Right atrium auricular region (tissue), 2 donors: ENCODE measurements around the gene CAPZA1. TPM values are rescaled to one million over a fixed set of nuclear protein-coding genes. Genes with fewer than 3 reads are reported as not detected.

Experiments
- DNase-seq: peaks from one replicate; pipeline ENCODE4 v3.0.0-alpha.2; 2019; ENCODE audit warnings: low spot score
- H3K27ac ChIP-seq, 2 donors: fragments of 200-600 bp; sonication (generic); 1 replicate in 1 of 2; 2 replicates in 1 of 2; pipeline ENCODE4 v1.5.1; 2016 to 2019
- H3K27me3 ChIP-seq, 2 donors: fragments of 200-600 bp; sonication (generic); one replicate each; pipeline versions ENCODE4 v1.5.1 to v1.6.0; 2017 to 2019
- H3K36me3 ChIP-seq: fragments of 200-600 bp; sonication (generic); one replicate; pipeline ENCODE4 v1.5.1; 2016
- H3K4me1 ChIP-seq, 2 donors: fragments of 200-600 bp; sonication (generic); one replicate each; pipeline versions ENCODE4 v1.5.1 to v1.6.0; 2017 to 2019
- H3K4me3 ChIP-seq, 2 donors: fragments of 200-600 bp; sonication (generic); 1 replicate in 1 of 2; 2 replicates in 1 of 2; pipeline ENCODE4 v1.5.1; 2017 to 2019; ENCODE audit warnings: mild to moderate bottlenecking in 1 of 2, moderate library complexity in 1 of 2
- H3K9me3 ChIP-seq, 2 donors: fragments of 200-600 bp; sonication (generic); one replicate each; pipeline ENCODE4 v1.5.1; 2019
- CTCF ChIP-seq, 2 donors: fragments of 200-600 bp; sonication (generic); IDR thresholded peaks; one replicate each; pipeline ENCODE4 v1.5.1; 2019; ENCODE audit warnings: antibody characterized with exemption in 2 of 2
- total RNA-seq, 2 donors: library from RNA; depleted of rRNA; stranded (reverse); fragments of >200 nt; gene quantifications; one replicate each; pipeline ENCODE4 v1.1.0, GENCODE V29; 2016

CAPZA1 gene
- total RNA-seq, 2 donors from 2014 or later: 29.0 to 46.0 TPM

DNA sequence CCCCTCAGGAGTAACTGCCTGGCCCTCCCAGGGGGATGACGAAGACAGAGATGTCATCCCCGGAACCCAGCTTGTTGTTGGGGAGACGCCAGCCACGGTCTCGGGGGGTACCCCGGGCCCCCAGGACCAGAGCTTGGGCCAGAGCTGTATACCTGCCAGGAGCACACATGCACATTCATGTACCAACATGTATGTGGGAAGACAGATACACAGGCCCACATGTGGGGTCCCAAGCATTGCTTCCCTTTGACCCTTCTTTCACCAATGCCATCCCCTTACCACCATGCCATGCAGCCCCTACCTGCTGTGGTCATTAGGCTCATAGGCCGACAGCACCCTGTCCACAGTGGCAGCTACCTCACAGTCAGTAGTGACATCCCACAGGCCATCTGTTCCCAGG lies 90.5 kb downstream of the CAPZA1 start:
- Histone ChIP-seq H3K36me3 (no peaks in the 10 kb centered on the region), H3K9me3 (no peaks in the 10 kb centered on the region), H3K4me3 (no peak overlapping the region), H3K27me3 (no peaks in the 10 kb centered on the region), H3K4me1 (peaks cover 0 to 32% of the 10 kb centered on the region in 2 donors), H3K27ac (no peak overlapping the region)
- DNase-seq: no peak
- TF ChIP-seq CTCF (IDR thresholded peaks at IDR 0.05): no peak

DNA sequence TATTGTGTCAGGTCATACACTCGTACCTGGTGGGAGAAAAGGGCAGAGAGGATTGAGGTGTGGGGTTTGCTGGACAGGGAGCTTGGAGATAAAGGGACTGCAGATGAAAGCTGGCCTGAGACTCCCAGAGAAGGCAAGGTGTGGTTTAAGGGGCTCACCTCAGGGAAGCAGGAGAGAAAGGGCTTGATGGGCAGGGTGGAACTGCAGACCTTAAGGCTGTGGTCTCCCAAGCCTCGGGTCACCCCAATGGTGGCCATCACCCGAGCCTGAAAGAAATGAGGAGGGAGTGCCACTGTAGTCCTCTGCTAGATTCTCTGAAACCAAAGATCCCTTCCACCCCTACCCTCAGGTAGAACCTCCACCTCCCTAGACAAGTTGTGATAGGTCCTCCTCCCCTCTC lies 91.0 kb downstream of the CAPZA1 start:
- no peak for TF ChIP-seq CTCF (IDR thresholded peaks at IDR 0.05)
- Histone ChIP-seq H3K4me3 (no peak overlapping the region), H3K9me3 (no peaks in the 10 kb centered on the region)

GRCh38 chr1:112711041-112711440 lies 91.4 kb downstream of the CAPZA1 start:
- H3K27me3 ChIP-seq: no peaks in the 10 kb centered on the region
- H3K4me1 ChIP-seq: peaks cover 0 to 28% of the 10 kb centered on the region in 2 donors
- H3K36me3 ChIP-seq: no peaks in the 10 kb centered on the region
- no peak overlapping the region for H3K27ac ChIP-seq
- H3K9me3 ChIP-seq: no peaks in the 10 kb centered on the region
- no peak for TF ChIP-seq CTCF (IDR thresholded peaks at IDR 0.05)
- H3K4me3 ChIP-seq: no peak overlapping the region
- no peak for DNase-seq

More for the DNA sequence above, 91.0 kb downstream of the CAPZA1 start:
- Histone ChIP-seq H3K27me3 (no peaks in the 10 kb centered on the region), H3K4me1 (peaks cover 0 to 28% of the 10 kb centered on the region in 2 donors), H3K36me3 (no peaks in the 10 kb centered on the region), H3K27ac (no peak overlapping the region)
- DNase-seq: no peak

DNA sequence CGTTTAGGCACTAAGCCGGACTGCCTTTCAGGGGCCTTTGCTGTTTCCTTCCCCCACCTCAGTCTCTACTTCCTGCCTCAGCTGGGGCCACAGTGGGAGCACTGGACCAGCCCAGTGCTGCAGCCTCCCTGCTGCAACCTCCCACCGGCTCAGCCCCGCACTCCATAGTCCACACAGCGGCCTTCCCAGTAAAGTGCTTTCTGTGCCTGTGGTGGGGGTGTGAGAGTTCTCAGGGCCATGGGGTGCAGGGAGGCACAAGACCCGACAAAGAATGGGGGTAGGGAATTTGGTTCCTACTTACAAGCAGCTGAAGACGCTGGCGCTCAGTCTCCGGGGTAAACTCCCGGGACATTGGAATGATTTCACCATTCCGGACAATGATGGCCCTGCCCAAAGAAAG lies 92.0 kb downstream of the CAPZA1 start:
- peaks cover 0 to 29% of the 10 kb centered on the region in 2 donors for H3K4me1 ChIP-seq
- H3K27ac ChIP-seq: no peak overlapping the region
- no peaks in the 10 kb centered on the region for H3K9me3 ChIP-seq
- no peak overlapping the region for H3K4me3 ChIP-seq
- DNase-seq: no peak
- TF ChIP-seq CTCF (IDR thresholded peaks at IDR 0.05): no peak
- no peaks in the 10 kb centered on the region for H3K27me3 ChIP-seq
- no peaks in the 10 kb centered on the region for H3K36me3 ChIP-seq

DNA sequence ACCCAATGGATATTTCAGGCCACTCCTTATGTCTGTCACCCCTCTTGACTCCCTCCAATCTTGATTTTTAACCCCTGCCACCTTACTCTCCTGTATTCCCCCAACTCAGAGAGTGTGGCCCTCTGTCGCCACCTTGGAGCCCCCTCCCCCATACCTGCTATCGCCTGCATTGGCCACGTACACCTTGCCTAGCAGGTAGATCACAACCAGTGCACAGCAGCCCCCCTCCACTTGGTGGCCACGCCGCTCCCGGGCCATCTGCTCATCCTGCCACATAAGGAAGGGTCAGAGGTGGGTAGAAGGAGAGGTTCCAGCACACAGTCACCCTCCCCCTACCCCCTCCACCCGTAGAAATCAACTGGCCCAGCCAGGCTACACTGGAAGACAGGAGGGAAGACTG lies 92.6 kb downstream of the CAPZA1 start:
- no peak overlapping the region for H3K27ac ChIP-seq
- H3K4me3 ChIP-seq: no peak overlapping the region
- H3K4me1 ChIP-seq: peaks cover 0 to 29% of the 10 kb centered on the region in 2 donors
- H3K9me3 ChIP-seq: no peaks in the 10 kb centered on the region
- no peaks in the 10 kb centered on the region for H3K27me3 ChIP-seq
- DNase-seq: no peak
- H3K36me3 ChIP-seq: no peaks in the 10 kb centered on the region
- no peak for TF ChIP-seq CTCF (IDR thresholded peaks at IDR 0.05)

DNA sequence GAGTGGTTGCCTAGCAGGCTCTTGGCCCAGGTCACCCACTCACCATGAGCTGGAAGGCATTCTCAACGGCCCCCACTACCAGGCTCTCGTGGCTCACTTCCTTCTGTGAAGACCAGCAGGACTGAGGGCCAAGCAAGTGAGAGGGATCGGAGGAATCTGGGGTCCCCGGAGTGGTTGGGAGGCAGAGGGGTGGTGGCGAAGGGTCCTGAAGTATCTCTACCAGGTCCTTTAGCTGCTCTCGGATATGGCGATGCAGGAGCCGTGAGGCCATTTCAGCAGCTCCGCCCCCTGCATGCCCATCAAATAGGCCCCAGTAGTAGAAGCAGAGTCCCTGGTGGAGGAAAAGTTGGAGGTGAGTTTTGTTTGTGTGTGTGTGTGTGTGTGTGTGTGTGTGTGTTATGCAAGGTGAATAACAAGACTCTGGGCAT lies 93.1 kb downstream of the CAPZA1 start:
- no peaks in the 10 kb centered on the region for H3K27me3 ChIP-seq
- DNase-seq: no peak
- H3K9me3 ChIP-seq: no peaks in the 10 kb centered on the region
- no peaks in the 10 kb centered on the region for H3K36me3 ChIP-seq
- H3K27ac ChIP-seq: no peak overlapping the region
- peaks cover 0 to 25% of the 10 kb centered on the region in 2 donors for H3K4me1 ChIP-seq
- TF ChIP-seq CTCF (IDR thresholded peaks at IDR 0.05): no peak
- no peak overlapping the region for H3K4me3 ChIP-seq
